GM12878 (cell line): ENCODE measurements around the gene NLRC3. TPM values are rescaled to one million over a fixed set of nuclear protein-coding genes. Genes with fewer than 3 reads are reported as not detected.

Experiments used
- ATAC-seq: fragments of 200-7000 bp; cut with Tn5 transposase; 3 replicates; pipeline ENCODE4 v1.9.1; 2020; ENCODE audit warnings: mild to moderate bottlenecking, moderate library complexity
- BruUV-seq: library from RNA; stranded (reverse); fragments of 400-500 nt; replicated peaks from 2 replicates; lab custom pipeline; 2021; lab: Mats Ljungman, UMichigan
- CTCF ChIA-PET: fragments of 300-600 bp; sonication (Branson Sonifier 250); formaldehyde crosslinking; extraction: SDS; loops from one replicate; lab custom pipeline; 2021; ENCODE audit warnings: inconsistent platforms; lab: Yijun Ruan, JAX
- POLR2A ChIA-PET: fragments of 350-600 bp; formaldehyde crosslinking; extraction: SDS; loops from one replicate; lab custom pipeline; 2021; ENCODE audit warnings: inconsistent platforms; lab: Charles Lee
- RAD21 ChIA-PET: fragments of 300-600 bp; sonication (Branson Sonifier 250); formaldehyde crosslinking; loops from one replicate; lab custom pipeline; 2023; ENCODE audit warnings: antibody characterized with exemption; ENCODE audit not compliant: unreplicated experiment; lab: Charles Lee
- SMC1A ChIA-PET: fragments of 300-600 bp; sonication (Branson Sonifier 250); formaldehyde crosslinking; loops from one replicate; lab custom pipeline; 2023; ENCODE audit not compliant: unreplicated experiment, uncharacterized antibody; lab: Charles Lee
- DNase-seq: peaks from one replicate; pipeline ENCODE4 v3.0.0-alpha.2; 2011; ENCODE audit warnings: low read depth, low spot score
- FAIRE-seq: peaks from 3 replicates; lab custom pipeline; 2011; peaks lifted over from hg19 to GRCh38; lab: Jason Lieb, UNC
- H2AFZ ChIP-seq: 2 replicates; pipeline ENCODE4 v1.6.0; 2011; ENCODE audit warnings: low read depth, low read length, control low read depth; ENCODE audit not compliant: control insufficient read depth
- H3K27ac ChIP-seq: 2 replicates; pipeline ENCODE4 v1.5.1; 2011; ENCODE audit warnings: control low read depth; ENCODE audit not compliant: control insufficient read depth, insufficient read depth
- H3K27me3 ChIP-seq, 2 experiments: replicated peaks in 1 of 2; 2 replicates each; pipeline versions ENCODE4 v1.6.0 to v1.6.1; 2011; ENCODE audit warnings: low read length in 1 of 2; ENCODE audit not compliant: control insufficient read depth in 2 of 2, insufficient read depth in 2 of 2
- H3K36me3 ChIP-seq, 2 experiments: 2 replicates each; pipeline ENCODE4 v1.5.1; 2011; ENCODE audit warnings: low read length in 1 of 2; ENCODE audit not compliant: control insufficient read depth in 2 of 2, insufficient read depth in 2 of 2
- H3K4me1 ChIP-seq: 2 replicates; pipeline ENCODE4 v1.6.1; 2011; ENCODE audit warnings: mild to moderate bottlenecking, low read length, moderate library complexity, mixed read lengths; ENCODE audit not compliant: control insufficient read depth, insufficient read depth
- H3K4me2 ChIP-seq: 2 replicates; pipeline ENCODE4 v1.6.0; 2011; ENCODE audit warnings: control low read depth; ENCODE audit not compliant: control insufficient read depth, insufficient read depth
- H3K4me3 ChIP-seq: fragments of 200-600 bp; sonication (generic); 2 replicates; pipeline ENCODE4 v1.5.1; 2016
- H3K79me2 ChIP-seq: 2 replicates; pipeline ENCODE4 v1.6.0; 2011; ENCODE audit warnings: low read length; ENCODE audit not compliant: control insufficient read depth, insufficient read depth
- H3K9ac ChIP-seq: 2 replicates; pipeline ENCODE4 v1.8.0; 2011; ENCODE audit warnings: low read length, control low read depth, mixed read lengths; ENCODE audit not compliant: control insufficient read depth, insufficient read depth
- H3K9me3 ChIP-seq: replicated peaks from 3 replicates; pipeline ENCODE4 v1.5.1; 2011; ENCODE audit warnings: mild to moderate bottlenecking, low read length; ENCODE audit not compliant: control insufficient read depth, insufficient read depth
- H4K20me1 ChIP-seq: 2 replicates; pipeline ENCODE4 v1.6.0; 2011; ENCODE audit not compliant: control insufficient read depth, insufficient read depth
- BMI1 ChIP-seq: fragments of 450-650 bp; IDR thresholded peaks from 2 replicates; pipeline ENCODE4 v1.6.1; 2016; ENCODE audit warnings: mild to moderate bottlenecking, moderate library complexity, borderline replicate concordance
- BRCA1 ChIP-seq: IDR thresholded peaks from 2 replicates; pipeline ENCODE4 v1.6.1; 2011; ENCODE audit warnings: low read depth, low read length, improper control_type of control experiment
- EED ChIP-seq: sonication (generic); IDR thresholded peaks from 2 replicates; pipeline ENCODE4 v1.6.1; 2016; ENCODE audit warnings: antibody characterized with exemption, low read depth
- MAX ChIP-seq: IDR thresholded peaks from 2 replicates; pipeline ENCODE4 v1.6.1; 2012; ENCODE audit warnings: low read depth, low read length, improper control_type of control experiment
- MXI1 ChIP-seq: fragments of 150-350 bp; IDR thresholded peaks from 2 replicates; pipeline ENCODE4 v1.6.1; 2011; ENCODE audit warnings: low read depth, mild to moderate bottlenecking, inconsistent platforms, low read length, improper control_type of control experiment
- NBN ChIP-seq: fragments of 450-650 bp; IDR thresholded peaks from 2 replicates; pipeline ENCODE4 v1.6.1; 2016
- NFXL1 ChIP-seq: fragments of 450-650 bp; IDR thresholded peaks from 2 replicates; pipeline ENCODE4 v1.6.1; 2017; ENCODE audit warnings: antibody characterized with exemption, mild to moderate bottlenecking, borderline replicate concordance
- NKRF ChIP-seq: fragments of 450-650 bp; conservative IDR thresholded peaks from 2 replicates; pipeline ENCODE4 v1.6.1; 2017; ENCODE audit warnings: mild to moderate bottlenecking, moderate library complexity
- PML ChIP-seq: IDR thresholded peaks from 2 replicates; pipeline ENCODE4 v1.6.1; 2012; ENCODE audit warnings: low read length, inconsistent platforms
- TCF12 ChIP-seq: IDR thresholded peaks from 2 replicates; pipeline ENCODE4 v1.6.1; 2011; ENCODE audit warnings: low read depth, mild to moderate bottlenecking, low read length
- TCF3 ChIP-seq: IDR thresholded peaks from 2 replicates; pipeline ENCODE4 v1.6.1; 2012; ENCODE audit warnings: low read depth, mild to moderate bottlenecking, low read length, borderline replicate concordance; ENCODE audit not compliant: insufficient read depth
- ZZZ3 ChIP-seq: IDR thresholded peaks from 2 replicates; pipeline ENCODE4 v1.6.1; 2011; ENCODE audit warnings: low read depth; ENCODE audit not compliant: control insufficient read depth, insufficient read length
- WGBS: methylation state at CpG from one replicate; pipeline ENCODE4 v1.1.6; 2016; ENCODE audit warnings: low lambda C conversion rate; ENCODE audit not compliant: insufficient replicate concordance, insufficient coverage; ENCODE audit errors: missing lambda C conversion rate; 5-methylcytosine and 5-hydroxymethylcytosine counted together
- in situ Hi-C: fragments of 300-500 bp; cut with MboI; formaldehyde crosslinking; loops from 9 replicates; pipeline ENCODE4 v1.14.3; 2018; ENCODE audit warnings: mixed read lengths
- intact Hi-C: fragments of 100-400 bp; cut with micrococcal nuclease; formaldehyde crosslinking; loops from one replicate; pipeline ENCODE4 v1.14.2; 2022; ENCODE audit not compliant: unreplicated experiment
- polyA plus RNA-seq, 11 experiments: library from polyadenylated mRNA; depleted of rRNA in 4 of 11; unstranded in 6 of 11; stranded (reverse) in 5 of 11; fragments of >200 nt; fragmentation: Nextera tagmentation in 4 of 11; fragmentation: Illumina TruSeq in 1 of 11; extraction: Ambion mirVana in 4 of 11; extraction: Trizol in 1 of 11; gene quantifications; 1 replicate in 1 of 11; 2 replicates in 10 of 11; pipeline versions ENCODE4 v1.2.1 to v1.2.3, GENCODE V29; 2011 to 2016; ENCODE audit warnings: inconsistent platforms in 2 of 11, missing spikeins in 2 of 11, low read depth in 1 of 11
- total RNA-seq, 4 experiments: library from RNA; depleted of rRNA in 3 of 4; stranded (reverse); fragments of >200 nt in 3 of 4; fragmentation: Illumina TruSeq in 1 of 4; extraction: Trizol in 1 of 4; gene quantifications; 2 replicates each; pipeline versions ENCODE4 v1.2.1 to v1.2.3, GENCODE V29; 2013 to 2021
- TF ChIP-seq, protein P1 (sequence below): fragments of 450-650 bp; formaldehyde crosslinking; IDR thresholded peaks from 2 replicates; pipeline ENCODE4 v1.5.0; 2022; ENCODE audit warnings: mild to moderate bottlenecking, missing genetic modification characterization
- TF ChIP-seq, protein P2 (sequence below): fragments of 450-650 bp; IDR thresholded peaks from 2 replicates; pipeline ENCODE4 v1.6.1; 2017; ENCODE audit warnings: antibody characterized with exemption, mild to moderate bottlenecking, moderate library complexity

The NLRC3 gene
- total and polyA plus RNA-seq, 10 of the 15 experiments (the other 5 are each of a cell fraction or from before 2014, with no cell fraction given), result 2.2 to 17.8 (median 7.6) TPM

DNA sequence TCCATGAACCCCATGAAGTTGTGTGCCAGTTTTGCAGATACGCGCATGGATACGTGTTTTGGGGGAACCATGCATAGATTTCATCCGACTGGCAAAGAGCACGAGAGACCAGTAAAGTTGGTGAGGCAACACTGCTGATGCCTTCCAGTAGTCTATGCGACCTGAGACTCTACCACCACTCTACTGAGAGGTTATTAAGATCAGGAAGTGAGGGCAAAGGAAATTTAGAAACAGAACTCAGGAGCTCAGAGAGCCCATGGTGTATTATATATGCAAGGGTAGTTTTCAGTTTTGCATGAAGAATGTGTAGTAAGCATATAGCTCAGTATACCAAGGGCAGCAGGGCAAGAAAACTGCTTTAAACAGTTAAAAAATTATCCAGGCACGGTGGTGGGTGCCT lies 30.0 kb upstream of the NLRC3 start:
- Histone ChIP-seq H3K9me3 (no peaks in the 10 kb centered on the region), H3K27ac (peak overlapping the region; percentile 9), H3K9ac (peak overlapping the region; percentile 15; the same call in 1 of the 2 replicates), H3K4me3 (no peak overlapping the region), H3K4me1 (peaks cover 25% of the 10 kb centered on the region), H3K79me2 (peaks cover 17% of the 10 kb centered on the region), H3K27me3 (no peaks in the 10 kb centered on the region), H2AFZ (peak overlapping the region; percentile 11; the same call in 1 of the 2 replicates), H3K36me3 (peaks cover 0 to 6% of the 10 kb centered on the region in 2 experiments; a peak in 2 of 4 replicates), H3K4me2 (peak overlapping the region; percentile 36), H4K20me1 (no peaks in the 10 kb centered on the region)
- POLR2A ChIA-PET, result interaction anchor here (0.6 to 0.9 kb wide), 4 partner anchors 13 to 29 kb away, joined by 3 read pairs; no protein-coding TSS in a partner anchor
- FAIRE-seq, result no peak
- 42% methylated on average over 7 of the region's 7 CpGs for WGBS
- DNase-seq, result no peak
- RAD21 ChIA-PET, result interaction anchor here (0.7 kb wide), 1 partner anchor 97 kb away, joined by 3 read pairs; no protein-coding TSS in a partner anchor
- ATAC-seq, result peak; percentile 21
- intact Hi-C loops (loop anchor here (2.0 kb wide), 1 partner anchor 28 kb away; no protein-coding TSS in a partner anchor), in situ Hi-C loops (no loop called here)
- BruUV-seq, result no TSS peak
- SMC1A ChIA-PET, result interaction anchor here (1.1 to 1.5 kb wide), 3 partner anchors 18 to 30 kb away, joined by 3 to 5 read pairs (median 3); no protein-coding TSS in a partner anchor
- CTCF ChIA-PET, result interaction anchor here (0.7 to 0.9 kb wide), 2 partner anchors 19 to 21 kb away, joined by 3 read pairs; no protein-coding TSS in a partner anchor
- TF ChIP-seq EED, result no peak
- no peak for TF ChIP-seq NKRF
- TF ChIP-seq, protein P1, sequence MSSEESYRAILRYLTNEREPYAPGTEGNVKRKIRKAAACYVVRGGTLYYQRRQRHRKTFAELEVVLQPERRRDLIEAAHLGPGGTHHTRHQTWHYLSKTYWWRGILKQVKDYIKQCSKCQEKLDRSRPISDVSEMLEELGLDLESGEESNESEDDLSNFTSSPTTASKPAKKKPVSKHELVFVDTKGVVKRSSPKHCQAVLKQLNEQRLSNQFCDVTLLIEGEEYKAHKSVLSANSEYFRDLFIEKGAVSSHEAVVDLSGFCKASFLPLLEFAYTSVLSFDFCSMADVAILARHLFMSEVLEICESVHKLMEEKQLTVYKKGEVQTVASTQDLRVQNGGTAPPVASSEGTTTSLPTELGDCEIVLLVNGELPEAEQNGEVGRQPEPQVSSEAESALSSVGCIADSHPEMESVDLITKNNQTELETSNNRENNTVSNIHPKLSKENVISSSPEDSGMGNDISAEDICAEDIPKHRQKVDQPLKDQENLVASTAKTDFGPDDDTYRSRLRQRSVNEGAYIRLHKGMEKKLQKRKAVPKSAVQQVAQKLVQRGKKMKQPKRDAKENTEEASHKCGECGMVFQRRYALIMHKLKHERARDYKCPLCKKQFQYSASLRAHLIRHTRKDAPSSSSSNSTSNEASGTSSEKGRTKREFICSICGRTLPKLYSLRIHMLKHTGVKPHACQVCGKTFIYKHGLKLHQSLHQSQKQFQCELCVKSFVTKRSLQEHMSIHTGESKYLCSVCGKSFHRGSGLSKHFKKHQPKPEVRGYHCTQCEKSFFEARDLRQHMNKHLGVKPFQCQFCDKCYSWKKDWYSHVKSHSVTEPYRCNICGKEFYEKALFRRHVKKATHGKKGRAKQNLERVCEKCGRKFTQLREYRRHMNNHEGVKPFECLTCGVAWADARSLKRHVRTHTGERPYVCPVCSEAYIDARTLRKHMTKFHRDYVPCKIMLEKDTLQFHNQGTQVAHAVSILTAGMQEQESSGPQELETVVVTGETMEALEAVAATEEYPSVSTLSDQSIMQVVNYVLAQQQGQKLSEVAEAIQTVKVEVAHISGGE, result no peak
- no peak for TF ChIP-seq MXI1
- TF ChIP-seq ZZZ3, result no peak
- no peak for TF ChIP-seq TCF3
- TF ChIP-seq BRCA1, result no peak
- no peak for TF ChIP-seq BMI1
- no peak for TF ChIP-seq NFXL1
- TF ChIP-seq, protein P2, sequence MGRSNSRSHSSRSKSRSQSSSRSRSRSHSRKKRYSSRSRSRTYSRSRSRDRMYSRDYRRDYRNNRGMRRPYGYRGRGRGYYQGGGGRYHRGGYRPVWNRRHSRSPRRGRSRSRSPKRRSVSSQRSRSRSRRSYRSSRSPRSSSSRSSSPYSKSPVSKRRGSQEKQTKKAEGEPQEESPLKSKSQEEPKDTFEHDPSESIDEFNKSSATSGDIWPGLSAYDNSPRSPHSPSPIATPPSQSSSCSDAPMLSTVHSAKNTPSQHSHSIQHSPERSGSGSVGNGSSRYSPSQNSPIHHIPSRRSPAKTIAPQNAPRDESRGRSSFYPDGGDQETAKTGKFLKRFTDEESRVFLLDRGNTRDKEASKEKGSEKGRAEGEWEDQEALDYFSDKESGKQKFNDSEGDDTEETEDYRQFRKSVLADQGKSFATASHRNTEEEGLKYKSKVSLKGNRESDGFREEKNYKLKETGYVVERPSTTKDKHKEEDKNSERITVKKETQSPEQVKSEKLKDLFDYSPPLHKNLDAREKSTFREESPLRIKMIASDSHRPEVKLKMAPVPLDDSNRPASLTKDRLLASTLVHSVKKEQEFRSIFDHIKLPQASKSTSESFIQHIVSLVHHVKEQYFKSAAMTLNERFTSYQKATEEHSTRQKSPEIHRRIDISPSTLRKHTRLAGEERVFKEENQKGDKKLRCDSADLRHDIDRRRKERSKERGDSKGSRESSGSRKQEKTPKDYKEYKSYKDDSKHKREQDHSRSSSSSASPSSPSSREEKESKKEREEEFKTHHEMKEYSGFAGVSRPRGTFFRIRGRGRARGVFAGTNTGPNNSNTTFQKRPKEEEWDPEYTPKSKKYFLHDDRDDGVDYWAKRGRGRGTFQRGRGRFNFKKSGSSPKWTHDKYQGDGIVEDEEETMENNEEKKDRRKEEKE, result no peak
- no peak for TF ChIP-seq PML
- no peak for TF ChIP-seq TCF12
- no peak for TF ChIP-seq MAX
- no peak for TF ChIP-seq NBN
- TF ChIP-seq, all 136 proteins: peak for 0
